ENCODE measurements around the gene CIROP. TPM values are rescaled to one million over a fixed set of nuclear protein-coding genes. Genes with fewer than 3 reads are reported as not detected.

Gene CIROP
- total RNA-seq, 1 experiment from 2014 or later, result not detected

DNA sequence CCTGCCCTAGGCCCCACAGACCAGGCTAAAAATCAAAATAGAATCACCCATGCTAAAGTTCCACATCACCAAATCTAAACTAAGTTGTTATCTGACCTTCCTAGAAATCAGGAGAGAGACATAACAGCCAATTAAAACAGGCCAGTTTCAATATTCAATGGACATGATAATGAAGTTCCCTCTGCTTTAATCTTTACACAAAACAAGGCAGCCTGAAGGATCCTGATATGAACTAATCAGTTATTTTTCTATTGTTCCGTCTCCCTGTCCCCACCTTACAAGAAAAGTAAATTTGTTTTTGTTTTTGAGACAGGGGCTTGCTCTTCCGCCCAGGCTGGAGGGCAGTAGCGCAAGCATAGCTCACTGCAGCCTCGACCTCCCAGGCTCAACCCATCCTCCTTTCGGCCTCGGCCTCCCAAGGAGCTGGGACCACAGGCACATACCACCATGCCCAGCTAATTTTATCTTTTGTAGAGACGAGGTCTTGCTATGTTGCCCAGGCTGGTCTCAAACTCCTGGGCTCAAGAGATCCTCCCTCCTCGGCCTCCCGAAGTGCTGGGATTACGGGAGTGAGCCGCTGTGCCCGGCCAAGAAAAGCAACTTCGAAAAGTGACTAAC lies 19.7 kb upstream of the CIROP start:
- Mint-ChIP-seq H3K9me3 (no peaks in the 10 kb centered on the region), H3K27me3 (ENCODE audit: low read depth) (peaks cover 2% of the 10 kb centered on the region; the same call in 1 of the 2 replicates), H3K36me3 (ENCODE audit: insufficient read depth in 1 of 3, low read depth in 3 of 3) (peaks cover 17 to 26% (median 26%) of the 10 kb centered on the region in 3 experiments; a peak in 6 of 7 replicates), H3K27ac (peak overlapping the region in 1 of 3 experiments; percentile 58; a peak in 1 of 7 replicates), H3K4me1 (peaks cover 50 to 51% of the 10 kb centered on the region in 2 experiments), H3K4me3 (no peak overlapping the region)
- Histone ChIP-seq H2BK120ac (ENCODE audit: low read depth, low read length, poor library complexity, severe bottlenecking) (no peak overlapping the region), H2BK20ac (ENCODE audit: low read depth, low read length, poor library complexity, severe bottlenecking) (no peak overlapping the region), H3K23me2 (ENCODE audit: insufficient read length, low read depth, low read length, poor library complexity, severe bottlenecking) (no peaks in the 10 kb centered on the region), H2BK15ac (ENCODE audit: low read depth, low read length) (no peak overlapping the region), H3K14ac (ENCODE audit: insufficient read depth, low read length) (no peak overlapping the region), H3K9me3 (ENCODE audit: control insufficient read depth, low read depth, low read length) (no peaks in the 10 kb centered on the region), H3T11ph (ENCODE audit: low read length) (no peak overlapping the region), H4K20me1 (ENCODE audit: control insufficient read depth, insufficient read depth, insufficient read length) (no peaks in the 10 kb centered on the region), H3K27ac (ENCODE audit: insufficient read length, low read depth, low read length) (no peak overlapping the region), H4K91ac (ENCODE audit: insufficient read length, low read depth, low read length) (no peak overlapping the region), H3K79me2 (ENCODE audit: insufficient read depth, low read length) (no peaks in the 10 kb centered on the region), H2BK5ac (ENCODE audit: insufficient read length, low read length) (no peak overlapping the region), H3K4me1 (ENCODE audit: insufficient read depth, low read length) (peaks cover 11% of the 10 kb centered on the region), H3K9ac (ENCODE audit: extremely low read depth, insufficient read length, low read length) (no peak overlapping the region), H3K18ac (ENCODE audit: insufficient read length, low read depth, low read length) (no peak overlapping the region), H4K5ac (ENCODE audit: insufficient read length, low read depth, low read length) (no peak overlapping the region), H4K8ac (replicated peaks; ENCODE audit: insufficient read length, low read depth, low read length) (no peak overlapping the region), H3K23ac (ENCODE audit: insufficient read length, low read depth, low read length) (no peak overlapping the region), H2BK12ac (ENCODE audit: insufficient read length, low read depth, low read length) (no peak overlapping the region), H3K27me3 (ENCODE audit: insufficient read depth, low read length) (no peaks in the 10 kb centered on the region), H3K79me1 (ENCODE audit: insufficient read depth, low read depth, low read length, poor library complexity, severe bottlenecking) (no peaks in the 10 kb centered on the region), H3K4ac (ENCODE audit: low read depth, low read length) (no peak overlapping the region), H3K4me2 (ENCODE audit: insufficient read depth, insufficient read length, low read length) (no peak overlapping the region), H2AFZ (ENCODE audit: low read length) (no peak overlapping the region), H2AK5ac (ENCODE audit: insufficient read length, low read length) (no peak overlapping the region), H3K56ac (ENCODE audit: insufficient read length, low read depth, low read length) (no peak overlapping the region)
- WGBS (ENCODE audit: extremely low coverage, insufficient read length, low lambda C conversion rate), result no CpG with 5 or more reads among the region's 13 CpGs
- TF ChIP-seq, protein P1, sequence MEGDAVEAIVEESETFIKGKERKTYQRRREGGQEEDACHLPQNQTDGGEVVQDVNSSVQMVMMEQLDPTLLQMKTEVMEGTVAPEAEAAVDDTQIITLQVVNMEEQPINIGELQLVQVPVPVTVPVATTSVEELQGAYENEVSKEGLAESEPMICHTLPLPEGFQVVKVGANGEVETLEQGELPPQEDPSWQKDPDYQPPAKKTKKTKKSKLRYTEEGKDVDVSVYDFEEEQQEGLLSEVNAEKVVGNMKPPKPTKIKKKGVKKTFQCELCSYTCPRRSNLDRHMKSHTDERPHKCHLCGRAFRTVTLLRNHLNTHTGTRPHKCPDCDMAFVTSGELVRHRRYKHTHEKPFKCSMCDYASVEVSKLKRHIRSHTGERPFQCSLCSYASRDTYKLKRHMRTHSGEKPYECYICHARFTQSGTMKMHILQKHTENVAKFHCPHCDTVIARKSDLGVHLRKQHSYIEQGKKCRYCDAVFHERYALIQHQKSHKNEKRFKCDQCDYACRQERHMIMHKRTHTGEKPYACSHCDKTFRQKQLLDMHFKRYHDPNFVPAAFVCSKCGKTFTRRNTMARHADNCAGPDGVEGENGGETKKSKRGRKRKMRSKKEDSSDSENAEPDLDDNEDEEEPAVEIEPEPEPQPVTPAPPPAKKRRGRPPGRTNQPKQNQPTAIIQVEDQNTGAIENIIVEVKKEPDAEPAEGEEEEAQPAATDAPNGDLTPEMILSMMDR (conservative IDR thresholded peaks at IDR 0.05), result no peak
- DNase-seq, result no peak

Measured in H9 (cell line).